Measurements from ENCODE around the gene CCDC154.
"Not testable (repeated sequence)": the region's sequence is repeated elsewhere in the genome, so short reads cannot be mapped to it uniquely, and the experiment has no call there.

The CCDC154 gene

GRCh38 chr16:1474082-1474795, 29.9 kb upstream of the CCDC154 start:
- no peak for DNase-seq

GRCh38 chr16:1472974-1473373, 28.6 kb upstream of the CCDC154 start:
- DNase-seq: no peak

- no peak for DNase-seq
These were observed 27.3 kb upstream of the CCDC154 start for GRCh38 chr16:1471569-1472194.

- DNase-seq: no peak
These were observed 26.3 kb upstream of the CCDC154 start for GRCh38 chr16:1470481-1471251.

GRCh38 chr16:1469693-1470201, 25.4 kb upstream of the CCDC154 start:
- DNase-seq: no peak

- DNase-seq: not testable (repeated sequence)
These were observed 24.8 kb upstream of the CCDC154 start for GRCh38 chr16:1469141-1469540.

GRCh38 chr16:1468426-1468810, 24.1 kb upstream of the CCDC154 start:
- DNase-seq: no peak

- DNase-seq: no peak
These were observed 22.7 kb upstream of the CCDC154 start for GRCh38 chr16:1466968-1467521.

- no peak for DNase-seq
These were observed 21.7 kb upstream of the CCDC154 start for GRCh38 chr16:1466054-1466453.

GRCh38 chr16:1465567-1465915, 21.2 kb upstream of the CCDC154 start:
- DNase-seq: no peak

GRCh38 chr16:1464894-1465566, 20.7 kb upstream of the CCDC154 start:
- no peak for DNase-seq

GRCh38 chr16:1464196-1464893, 20.0 kb upstream of the CCDC154 start:
- no peak for DNase-seq

- DNase-seq: no peak
These were observed 16.8 kb upstream of the CCDC154 start for GRCh38 chr16:1461146-1461545.

- DNase-seq: no peak
These were observed 16.3 kb upstream of the CCDC154 start for GRCh38 chr16:1460602-1461138.

GRCh38 chr16:1459967-1460366, 15.6 kb upstream of the CCDC154 start:
- no peak for DNase-seq

- no peak for DNase-seq
These were observed 14.6 kb upstream of the CCDC154 start for GRCh38 chr16:1458977-1459341.

GRCh38 chr16:1458336-1458976, 14.1 kb upstream of the CCDC154 start:
- peak; percentile 33 for DNase-seq

GRCh38 chr16:1457489-1458245, 13.3 kb upstream of the CCDC154 start:
- DNase-seq: no peak

GRCh38 chr16:1456951-1457350, 12.6 kb upstream of the CCDC154 start:
- no peak for DNase-seq

Measured in activated CD4-positive, alpha-beta T cell treated with anti-CD3 and anti-CD28 coated beads, Interleukin-2, Interleukin-6, amounts not matched to agents 100 ng/mL and 50 ng/mL, durations not matched to agents 16 hours and 8 hours (primary cell).